Endothelial cell of umbilical vein (primary cell): ENCODE measurements around the gene DGCR2. TPM values are rescaled to one million over a fixed set of nuclear protein-coding genes. Genes with fewer than 3 reads are reported as not detected.

Experiments used
- BruUV-seq: library from RNA; stranded (reverse); fragments of 400-500 nt; replicated peaks from 2 replicates; lab custom pipeline; 2021; lab: Mats Ljungman, UMichigan
- CTCF ChIA-PET: fragments of 300-600, 350-600 bp; sonication (Branson Sonifier 250); formaldehyde crosslinking; loops from one replicate; lab custom pipeline; 2021; ENCODE audit warnings: antibody characterized with exemption, inconsistent platforms; lab: Charles Lee
- POLR2A ChIA-PET: fragments of 300-600, 350-600 bp; sonication (Branson Sonifier 250); formaldehyde crosslinking; loops from one replicate; lab custom pipeline; 2021; ENCODE audit warnings: antibody characterized with exemption, inconsistent platforms; lab: Charles Lee
- DNase-seq: peaks from one replicate; pipeline ENCODE4 v3.0.0-alpha.2; 2011; ENCODE audit warnings: low read depth, low spot score
- FAIRE-seq: peaks from 2 replicates; lab custom pipeline; 2011; peaks lifted over from hg19 to GRCh38; lab: Jason Lieb, UNC
- H2AFZ ChIP-seq: 2 replicates; pipeline ENCODE4 v1.6.0; 2012; ENCODE audit warnings: low read depth, low read length, control low read depth, inconsistent platforms
- H3K27ac ChIP-seq: 2 replicates; pipeline ENCODE4 v1.5.1; 2011; ENCODE audit warnings: low read depth, mild to moderate bottlenecking, control low read depth, low read length, moderate library complexity; ENCODE audit not compliant: insufficient read depth
- H3K27me3 ChIP-seq, 2 experiments: 2 replicates each; pipeline versions ENCODE4 v1.6.0 to v1.6.1; 2011; ENCODE audit warnings: low read length in 2 of 2, mixed read lengths in 1 of 2; ENCODE audit not compliant: control insufficient read depth in 2 of 2, insufficient read depth in 2 of 2
- H3K36me3 ChIP-seq, 2 experiments: 2 replicates in 1 of 2; 3 replicates in 1 of 2; pipeline ENCODE4 v1.5.1; 2011; ENCODE audit warnings: low read length in 2 of 2, mild to moderate bottlenecking in 1 of 2, moderate library complexity in 1 of 2; ENCODE audit not compliant: control insufficient read depth in 2 of 2, insufficient read depth in 2 of 2; ENCODE audit errors: extremely low read depth in 1 of 2
- H3K4me1 ChIP-seq: 3 replicates; pipeline ENCODE4 v1.5.1; 2011; ENCODE audit warnings: mild to moderate bottlenecking, low read length; ENCODE audit not compliant: control insufficient read depth, insufficient read depth; ENCODE audit errors: extremely low read depth
- H3K4me2 ChIP-seq: 2 replicates; pipeline ENCODE4 v1.6.1; 2011; ENCODE audit warnings: low read length, control low read depth, mixed read lengths; ENCODE audit not compliant: insufficient read depth
- H3K4me3 ChIP-seq, 3 experiments: fragments of 200-600 bp in 1 of 3; sonication (generic), shearing (Covaris generic) in 1 of 3; replicated peaks in 1 of 3; 2 replicates each; pipeline ENCODE4 v1.5.1; 2011 to 2016; ENCODE audit warnings: control low read depth in 3 of 3, low read length in 3 of 3, mild to moderate bottlenecking in 2 of 3, inconsistent platforms in 1 of 3, low read depth in 1 of 3, moderate library complexity in 1 of 3; ENCODE audit not compliant: insufficient read depth in 1 of 3
- H3K79me2 ChIP-seq: 2 replicates; pipeline ENCODE4 v1.6.0; 2012; ENCODE audit warnings: low read length, inconsistent platforms; ENCODE audit not compliant: control insufficient read depth, insufficient read depth
- H3K9ac ChIP-seq: replicated peaks from 2 replicates; pipeline ENCODE3; 2011; ENCODE audit warnings: low read length, control low read depth; ENCODE audit not compliant: insufficient read depth; ENCODE audit errors: extremely low read depth
- H3K9me1 ChIP-seq: replicated peaks from 3 replicates; pipeline ENCODE4 v1.6.0; 2011; ENCODE audit warnings: mild to moderate bottlenecking, low read length; ENCODE audit not compliant: control insufficient read depth, insufficient read depth; ENCODE audit errors: extremely low read depth
- H3K9me3 ChIP-seq: replicated peaks from 2 replicates; pipeline ENCODE4 v1.5.1; 2012; ENCODE audit warnings: low read length, inconsistent platforms; ENCODE audit not compliant: control insufficient read depth, insufficient read depth
- H4K20me1 ChIP-seq: replicated peaks from 2 replicates; pipeline ENCODE3; 2011; ENCODE audit warnings: mild to moderate bottlenecking, low read length; ENCODE audit not compliant: control insufficient read depth, insufficient read depth; ENCODE audit errors: extremely low read depth
- EZH2 ChIP-seq: IDR thresholded peaks from 2 replicates; pipeline ENCODE4 v1.6.1; 2012; ENCODE audit warnings: borderline replicate concordance, low read depth, mild to moderate bottlenecking, moderate library complexity, low read length, inconsistent platforms; ENCODE audit not compliant: severe bottlenecking
- FOS ChIP-seq: IDR thresholded peaks from 2 replicates; pipeline ENCODE4 v1.6.1; 2011; ENCODE audit warnings: mild to moderate bottlenecking, low read length, moderate library complexity, borderline replicate concordance; ENCODE audit not compliant: insufficient read depth
- GATA2 ChIP-seq: IDR thresholded peaks from 2 replicates; pipeline ENCODE4 v1.7.0; 2011; ENCODE audit warnings: low read depth, mild to moderate bottlenecking, moderate library complexity, mixed read lengths, low read length; ENCODE audit not compliant: insufficient read length, insufficient read depth
- JUN ChIP-seq: IDR thresholded peaks from 2 replicates; pipeline ENCODE4 v1.6.1; 2011; ENCODE audit warnings: borderline replicate concordance, low read depth; ENCODE audit not compliant: insufficient read length, insufficient read depth
- MAX ChIP-seq: IDR thresholded peaks from 2 replicates; pipeline ENCODE4 v1.6.1; 2011; ENCODE audit not compliant: insufficient read depth, insufficient read length
- MYC ChIP-seq: IDR thresholded peaks from one replicate; pipeline ENCODE4 v1.6.1; 2011; ENCODE audit warnings: mild to moderate bottlenecking, low read depth, low read length
- POLR2A ChIP-seq: IDR thresholded peaks from 2 replicates; pipeline ENCODE4 v1.6.1; 2012; ENCODE audit warnings: low read depth, mild to moderate bottlenecking, control low read depth, low read length
- POLR2AphosphoS5 ChIP-seq: IDR thresholded peaks from 2 replicates; pipeline ENCODE4 v1.6.1; 2012; ENCODE audit warnings: low read depth, mild to moderate bottlenecking, control low read depth, low read length, moderate library complexity; ENCODE audit not compliant: insufficient read depth
- dilution Hi-C: fragments of 300-500 bp; cut with MboI; formaldehyde crosslinking; loops from one replicate; pipeline ENCODE4 v1.15.0; 2019; ENCODE audit warnings: low sequenced_read_pairs; ENCODE audit not compliant: extremely low pct_ligation_motif_present
- intact Hi-C: fragments of 100-400 bp; cut with micrococcal nuclease; formaldehyde crosslinking; loops from one replicate; pipeline ENCODE4 v1.10.0; 2022
- polyA plus RNA-seq, 4 experiments: library from polyadenylated mRNA; depleted of rRNA in 3 of 4; stranded (reverse) in 3 of 4; unstranded in 1 of 4; fragments of >200 nt; gene quantifications; 2 replicates each; pipeline versions ENCODE4 v1.2.1 to v1.2.3, GENCODE V29; 2011 to 2012; ENCODE audit warnings: missing spikeins in 1 of 4
- total RNA-seq: library from RNA; stranded (reverse); gene quantifications from 2 replicates; pipeline ENCODE4 v1.2.3, GENCODE V29; 2021
- TF ChIP-seq, protein P1 (sequence below), 2 donors: IDR thresholded peaks; 1 replicate in 1 of 2; 2 replicates in 1 of 2; pipeline ENCODE4 v1.5.1; 2011; ENCODE audit warnings: low read length in 2 of 2, mild to moderate bottlenecking in 2 of 2, moderate library complexity in 2 of 2, control low read depth in 1 of 2, inconsistent platforms in 1 of 2, low read depth in 1 of 2; ENCODE audit not compliant: insufficient read depth in 1 of 2; ENCODE audit errors: extremely low read depth in 1 of 2

DGCR2 gene
- total and polyA plus RNA-seq, 2 donors (not counting 3 experiments of a cell fraction or from before 2014, with no cell fraction given) = 44.8 to 51.2 TPM

DNA sequence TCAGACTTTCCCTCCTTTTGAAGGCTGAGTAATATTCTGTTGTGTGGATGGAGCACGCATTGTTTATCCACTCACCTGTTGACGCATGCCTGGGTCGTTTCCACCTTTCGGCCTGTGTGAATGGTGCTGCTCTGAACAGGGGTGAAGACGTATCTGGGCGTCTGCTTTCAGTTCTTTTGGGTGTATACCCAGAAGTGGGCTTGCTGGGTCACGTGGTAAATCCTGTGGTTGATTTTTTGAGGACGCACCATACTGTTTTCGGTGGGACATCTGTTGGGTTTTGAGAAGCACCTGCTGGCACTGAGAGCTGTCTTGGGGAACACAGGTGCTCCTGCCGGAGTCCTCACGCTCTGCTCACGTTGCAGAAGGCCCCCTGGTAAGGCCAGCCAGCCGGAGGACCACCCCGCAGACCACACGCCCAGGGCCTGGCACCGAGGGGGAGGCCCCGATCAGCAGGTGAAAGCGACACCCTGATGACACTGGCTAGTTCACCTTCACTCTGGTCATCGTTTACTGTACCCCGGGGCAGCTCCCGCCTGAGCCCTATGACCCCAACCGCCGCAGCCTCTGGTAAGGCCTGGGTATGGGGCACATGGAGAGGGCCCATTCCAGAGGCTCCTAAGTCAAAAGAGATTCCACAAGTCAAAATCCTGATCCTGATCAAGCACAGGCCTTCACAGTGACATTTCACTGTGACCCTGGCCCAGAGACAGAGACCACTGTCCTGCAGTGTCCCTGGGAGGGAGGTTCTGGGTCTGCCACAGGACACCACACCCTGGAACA lies 131.7 kb downstream of the DGCR2 start:
- ChIA-PET CTCF (no interaction called here), POLR2A (no interaction called here)
- DNase-seq (no peak), FAIRE-seq (no peak)
- no peaks in the 10 kb centered on the region for H3K9me1 ChIP-seq
- no peak overlapping the region for H3K27ac ChIP-seq
- H3K9me3 ChIP-seq = no peaks in the 10 kb centered on the region
- H3K36me3 ChIP-seq = no peaks in the 10 kb centered on the region
- H4K20me1 ChIP-seq = no peaks in the 10 kb centered on the region
- no TSS peak for BruUV-seq
- H3K4me3 ChIP-seq = no peak overlapping the region
- H3K27me3 ChIP-seq = no peaks in the 10 kb centered on the region
- no peak overlapping the region for H2AFZ ChIP-seq
- H3K79me2 ChIP-seq = no peaks in the 10 kb centered on the region
- no peak overlapping the region for H3K9ac ChIP-seq
- TF ChIP-seq POLR2AphosphoS5 = no peak
- TF ChIP-seq EZH2 = no peak
- no peak for TF ChIP-seq JUN
- no peak for TF ChIP-seq POLR2A
- TF ChIP-seq MYC = no peak
- no peak for TF ChIP-seq GATA2
- TF ChIP-seq, protein P1, sequence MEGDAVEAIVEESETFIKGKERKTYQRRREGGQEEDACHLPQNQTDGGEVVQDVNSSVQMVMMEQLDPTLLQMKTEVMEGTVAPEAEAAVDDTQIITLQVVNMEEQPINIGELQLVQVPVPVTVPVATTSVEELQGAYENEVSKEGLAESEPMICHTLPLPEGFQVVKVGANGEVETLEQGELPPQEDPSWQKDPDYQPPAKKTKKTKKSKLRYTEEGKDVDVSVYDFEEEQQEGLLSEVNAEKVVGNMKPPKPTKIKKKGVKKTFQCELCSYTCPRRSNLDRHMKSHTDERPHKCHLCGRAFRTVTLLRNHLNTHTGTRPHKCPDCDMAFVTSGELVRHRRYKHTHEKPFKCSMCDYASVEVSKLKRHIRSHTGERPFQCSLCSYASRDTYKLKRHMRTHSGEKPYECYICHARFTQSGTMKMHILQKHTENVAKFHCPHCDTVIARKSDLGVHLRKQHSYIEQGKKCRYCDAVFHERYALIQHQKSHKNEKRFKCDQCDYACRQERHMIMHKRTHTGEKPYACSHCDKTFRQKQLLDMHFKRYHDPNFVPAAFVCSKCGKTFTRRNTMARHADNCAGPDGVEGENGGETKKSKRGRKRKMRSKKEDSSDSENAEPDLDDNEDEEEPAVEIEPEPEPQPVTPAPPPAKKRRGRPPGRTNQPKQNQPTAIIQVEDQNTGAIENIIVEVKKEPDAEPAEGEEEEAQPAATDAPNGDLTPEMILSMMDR (IDR thresholded peaks at IDR 0.05; ENCODE audit: extremely low read depth in 1 of 2, insufficient read depth in 1 of 2, low read depth in 1 of 2, low read length in 2 of 2) = no peak
- no peak for TF ChIP-seq FOS
- no peak for TF ChIP-seq MAX
- no peaks in the 10 kb centered on the region for H3K4me1 ChIP-seq
- dilution Hi-C loops = no loop called here
- intact Hi-C loops = no loop called here
- H3K4me2 ChIP-seq = no peak overlapping the region
